ENCODE data around the gene WDR86. TPM values are rescaled to one million over a fixed set of nuclear protein-coding genes. Genes with fewer than 3 reads are reported as not detected.

Gene WDR86
- total RNA-seq, 4 donors from 2014 or later: 17.2 to 41.5 (median 22.1) TPM

GRCh38 chr7:151440799-151441445 is 31.1 kb upstream of the WDR86 start:
- TF ChIP-seq CTCF (IDR thresholded peaks at IDR 0.05): no peak
- DNase-seq (ENCODE audit: low spot score) (no peak), ATAC-seq (ENCODE audit: low FRiP score) (peak; percentile 51)

GRCh38 chr7:151439855-151440798 is 30.3 kb upstream of the WDR86 start, which contains the start of gene CRYGN:
TSS of gene CRYGN (minus strand) at chr7:151440141. CDS start at chr7:151439917, 224 bp downstream.
- ATAC-seq (ENCODE audit: low FRiP score) (peak; percentile 20), DNase-seq (ENCODE audit: low spot score) (no peak)
- no peak for TF ChIP-seq CTCF (IDR thresholded peaks at IDR 0.05)

GRCh38 chr7:151438864-151439601 is 29.2 kb upstream of the WDR86 start:
- no peak for DNase-seq (ENCODE audit: low spot score)
- TF ChIP-seq CTCF (IDR thresholded peaks at IDR 0.05): no peak
- no peak for ATAC-seq (ENCODE audit: low FRiP score)

GRCh38 chr7:151437866-151438516 is 28.2 kb upstream of the WDR86 start:
- TF ChIP-seq CTCF (IDR thresholded peaks at IDR 0.05): no peak
- DNase-seq (ENCODE audit: low spot score) (no peak), ATAC-seq (ENCODE audit: low FRiP score) (no peak)

GRCh38 chr7:151437159-151437553 is 27.3 kb upstream of the WDR86 start:
- DNase-seq (ENCODE audit: low spot score) (no peak), ATAC-seq (ENCODE audit: low FRiP score) (no peak)
- no peak for TF ChIP-seq CTCF (IDR thresholded peaks at IDR 0.05)

- no peak for ATAC-seq (ENCODE audit: low FRiP score)
- TF ChIP-seq CTCF (IDR thresholded peaks at IDR 0.05): no peak
- no peak for DNase-seq (ENCODE audit: low spot score)
Measured at GRCh38 chr7:151436446-151437158, 26.8 kb upstream of the WDR86 start.

All from omental fat pad (tissue), 4 donors.